GM21786 (cell line): ENCODE data around the gene SRMS.

Experiments used
- ATAC-seq: cut with Tn5 transposase; IDR thresholded peaks from one replicate; pipeline ENCODE4 v1.9.1; 2021; ENCODE audit not compliant: unreplicated experiment

Gene SRMS

DNA sequence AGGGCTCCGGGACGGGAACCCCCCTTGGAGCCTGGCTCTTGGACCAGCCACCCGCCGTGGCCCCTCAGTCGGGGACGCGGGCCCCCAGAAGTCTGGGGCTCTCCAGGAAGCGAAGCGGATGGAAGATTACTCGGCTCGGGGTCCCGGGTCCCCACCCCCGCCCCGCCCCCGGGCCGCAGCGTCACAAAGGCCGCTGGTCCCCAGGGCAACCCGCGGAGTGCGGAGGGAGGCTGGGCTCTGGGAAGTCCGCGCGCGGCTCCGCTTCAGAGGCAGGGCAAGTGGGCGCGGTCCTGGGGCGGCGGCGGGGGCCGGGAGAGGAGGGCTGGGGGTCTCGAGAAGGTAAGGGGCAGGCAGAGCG, 6.4 kb upstream of the SRMS start, which contains the start of gene FNDC11:
Gene FNDC11, plus strand, starts transcription at position 227 of the 358 bp plus-strand sequence. CDS start 1,505 bp downstream, outside the sequence.
- ATAC-seq: no peak

DNA sequence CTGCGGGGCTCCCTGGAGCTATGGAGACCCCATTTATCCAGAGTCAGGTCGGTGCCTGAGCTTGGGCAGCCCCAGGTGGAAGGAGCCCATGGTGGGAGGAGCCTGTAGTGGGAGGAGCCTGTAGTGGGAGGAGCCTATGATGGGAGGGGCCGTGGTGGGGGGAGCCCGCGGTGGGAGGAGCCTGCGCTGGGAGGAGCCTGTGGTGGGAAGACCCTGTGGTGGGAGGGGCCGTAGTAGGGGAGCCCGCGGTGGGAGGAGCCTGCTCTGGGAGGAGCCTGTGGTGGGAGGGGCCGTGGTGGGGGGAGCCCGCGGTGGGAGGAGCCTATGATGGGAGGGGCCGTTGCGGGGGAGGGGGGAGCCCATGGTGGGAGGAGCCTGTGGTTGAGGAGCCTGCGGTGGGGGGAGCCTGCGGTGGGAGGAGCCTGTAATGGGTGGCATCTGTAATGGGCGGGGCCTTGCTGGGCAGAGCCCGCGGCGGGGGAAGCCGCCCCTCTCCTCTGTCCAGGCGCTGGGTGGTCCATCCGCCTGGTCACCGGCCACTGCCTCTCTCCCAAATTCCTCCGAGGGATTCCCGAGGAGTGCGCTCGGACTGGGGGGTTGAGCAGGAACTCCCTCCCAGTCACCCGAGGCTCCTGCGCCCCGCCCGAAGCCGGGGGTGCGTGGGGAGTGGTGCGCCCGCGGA, 5.8 kb upstream of the SRMS start:
- no peak for ATAC-seq

DNA sequence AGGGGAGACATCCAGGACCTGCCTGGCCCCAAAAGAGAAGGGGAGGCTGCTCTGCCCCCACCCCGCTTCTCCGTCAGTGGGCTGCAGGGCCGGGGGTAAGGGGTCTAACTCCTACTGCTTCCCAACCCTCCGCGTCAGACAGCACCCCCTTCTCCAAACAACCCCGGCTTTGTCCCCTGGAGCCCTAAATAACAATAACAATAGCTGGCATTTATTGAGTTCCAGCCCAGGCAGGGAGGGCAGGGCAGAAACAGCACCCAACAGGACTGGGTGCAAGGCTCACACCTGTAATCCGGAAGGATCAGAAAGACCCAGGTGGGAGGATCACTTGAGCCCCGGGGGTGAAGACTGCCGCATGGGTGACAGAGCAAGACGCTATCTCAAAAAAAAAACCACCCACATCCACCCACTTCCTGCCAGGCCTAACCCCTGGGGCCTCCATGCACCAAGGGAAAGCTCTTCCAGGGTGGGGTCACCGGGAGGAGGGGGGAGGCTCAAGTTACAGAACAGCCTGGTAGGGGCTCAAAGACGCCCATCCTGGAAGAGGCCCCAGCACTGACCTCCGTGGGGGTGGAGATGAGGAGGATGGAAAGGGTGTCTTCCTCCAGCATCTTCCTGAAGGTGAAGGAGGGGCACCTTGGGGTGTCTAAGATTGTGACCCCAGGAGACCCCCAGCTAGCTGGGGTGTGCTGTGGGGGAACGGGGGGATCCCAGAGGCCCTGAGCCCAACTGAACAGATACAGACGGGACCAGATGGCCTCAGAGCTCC, 5.1 kb upstream of the SRMS start:
- no peak for ATAC-seq

GRCh38 chr20:63551068-63551467, 3.5 kb upstream of the SRMS start:
- no peak for ATAC-seq

- no peak for ATAC-seq
Observed at GRCh38 chr20:63549679-63550282, 2.2 kb upstream of the SRMS start.

DNA sequence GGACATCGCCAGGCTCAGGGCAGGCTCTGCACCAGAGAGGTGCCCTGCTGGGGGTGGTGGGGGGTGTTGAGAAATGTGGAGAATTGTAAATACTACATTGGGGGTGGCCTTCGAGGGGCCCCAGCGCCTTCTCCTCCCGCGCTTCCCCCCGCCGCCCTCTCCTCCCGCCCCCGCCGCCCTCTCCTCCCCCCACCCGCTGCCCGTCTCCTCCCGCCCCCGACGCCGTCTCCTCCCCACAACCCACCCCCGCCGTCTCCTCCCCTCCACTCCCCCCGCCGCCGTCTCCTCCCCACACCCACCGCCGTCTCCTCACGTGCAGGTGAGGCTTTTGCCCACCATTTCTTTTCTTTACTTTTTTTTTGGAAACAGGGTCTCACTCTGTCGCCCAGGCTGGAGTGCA, 1.5 kb upstream of the SRMS start:
- no peak for ATAC-seq

DNA sequence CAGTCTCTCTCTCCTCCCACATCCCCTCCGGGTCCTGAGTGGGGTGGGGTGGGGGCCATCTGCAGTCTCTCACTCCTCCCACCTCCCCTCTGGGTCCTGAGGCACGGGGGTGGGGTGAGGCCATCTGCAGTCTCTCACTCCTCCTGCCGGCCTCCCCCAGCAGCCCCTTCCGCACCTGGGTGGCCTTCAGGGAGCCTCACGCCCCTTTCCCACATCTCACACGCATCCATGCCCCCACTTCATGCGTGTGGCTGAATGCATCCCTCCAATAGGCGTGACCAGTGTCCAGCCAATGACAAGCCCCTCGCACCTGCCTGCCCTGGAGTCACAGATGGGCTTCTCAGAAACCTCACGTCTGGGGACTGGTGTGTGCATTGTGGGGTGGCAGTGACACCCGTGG, 993 bp upstream of the SRMS start:
- no peak for ATAC-seq

GRCh38 chr20:63546956-63547724, 409 bp downstream of the SRMS start:
- no peak for ATAC-seq

- ATAC-seq: no peak
Observed at GRCh38 chr20:63546256-63546955, 1.1 kb downstream of the SRMS start.

DNA sequence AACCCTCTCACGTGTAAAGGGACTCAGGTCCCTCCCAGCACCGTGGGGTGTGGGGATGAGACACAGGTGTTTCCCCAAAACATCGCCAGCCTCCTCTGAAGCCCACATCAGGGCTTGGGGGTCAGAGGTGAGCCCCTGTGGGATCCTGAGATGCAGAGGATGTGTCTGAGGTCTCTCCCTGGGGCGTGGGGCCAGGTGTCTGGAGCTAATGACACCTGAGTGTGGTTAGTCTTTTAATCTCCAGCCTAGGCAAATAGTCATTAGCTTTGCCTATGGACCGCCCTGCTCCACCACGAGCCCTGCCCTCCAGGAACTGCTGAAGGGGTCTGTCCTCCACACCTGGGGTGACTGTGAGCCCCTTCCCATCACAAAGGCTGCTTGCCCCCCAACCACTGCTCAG, 1.7 kb downstream of the SRMS start:
- no peak for ATAC-seq

DNA sequence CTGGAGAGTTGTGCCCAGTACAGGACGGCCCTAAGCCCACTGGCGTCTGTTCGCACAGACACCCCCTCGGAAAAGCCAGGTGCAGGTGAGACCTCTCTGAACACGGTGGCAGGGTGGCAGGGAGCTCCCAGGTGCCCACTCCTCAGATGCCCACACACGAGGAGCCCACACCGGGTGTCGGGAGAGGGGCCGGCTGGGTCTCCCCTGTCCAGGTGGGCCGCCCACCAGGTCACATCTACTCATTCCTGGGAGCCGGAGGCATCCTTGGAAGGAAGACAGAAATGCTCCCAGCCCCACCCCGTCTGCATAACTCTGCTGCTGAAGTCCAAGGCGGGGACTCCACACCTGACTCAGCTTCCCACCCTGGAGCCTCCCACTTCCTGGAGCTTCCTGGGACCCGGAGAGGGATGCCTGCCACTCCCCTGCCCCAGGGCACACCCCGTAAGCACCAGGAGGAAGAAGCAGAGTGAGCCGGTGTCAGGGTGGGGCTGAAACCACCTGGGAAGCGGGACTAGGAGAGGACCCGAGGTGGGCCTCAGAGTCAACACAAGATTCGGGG, 2.5 kb downstream of the SRMS start:
- ATAC-seq: no peak

DNA sequence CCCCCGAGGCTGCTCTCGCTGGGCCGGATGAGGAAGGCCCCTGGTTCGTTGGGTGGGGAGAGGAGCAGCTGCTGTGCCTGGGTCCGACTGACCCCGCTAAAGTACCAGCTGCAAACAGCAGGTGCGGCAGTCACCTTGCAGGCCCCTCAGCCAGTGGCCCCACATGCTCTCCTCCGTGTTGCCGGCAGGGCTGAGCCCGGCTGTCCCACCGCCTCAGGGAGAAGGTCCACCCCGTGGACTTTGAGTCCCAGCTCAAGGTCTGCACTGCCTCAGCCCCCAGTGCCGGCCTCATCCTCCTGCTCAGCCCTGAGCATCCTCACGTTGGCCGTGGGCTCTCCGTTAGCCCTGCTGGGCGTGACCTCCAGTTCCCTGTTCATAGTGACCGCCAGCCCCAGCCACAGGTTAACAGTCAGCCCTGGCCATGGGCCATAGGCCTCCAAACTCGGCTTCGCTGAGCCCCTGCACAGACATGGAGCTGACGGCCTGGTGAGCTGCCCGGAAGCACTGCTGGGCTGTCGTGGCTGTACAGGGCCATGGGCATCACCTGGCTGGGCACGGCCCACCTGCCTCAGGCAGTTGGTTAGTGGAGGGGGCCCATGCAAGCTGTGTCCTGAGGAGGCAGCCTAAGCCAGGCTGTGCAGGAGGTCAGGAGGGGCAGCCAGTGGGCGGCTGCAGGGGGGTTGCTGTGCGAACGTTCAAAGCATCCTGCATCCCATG, 3.1 kb downstream of the SRMS start:
- no peak for ATAC-seq

DNA sequence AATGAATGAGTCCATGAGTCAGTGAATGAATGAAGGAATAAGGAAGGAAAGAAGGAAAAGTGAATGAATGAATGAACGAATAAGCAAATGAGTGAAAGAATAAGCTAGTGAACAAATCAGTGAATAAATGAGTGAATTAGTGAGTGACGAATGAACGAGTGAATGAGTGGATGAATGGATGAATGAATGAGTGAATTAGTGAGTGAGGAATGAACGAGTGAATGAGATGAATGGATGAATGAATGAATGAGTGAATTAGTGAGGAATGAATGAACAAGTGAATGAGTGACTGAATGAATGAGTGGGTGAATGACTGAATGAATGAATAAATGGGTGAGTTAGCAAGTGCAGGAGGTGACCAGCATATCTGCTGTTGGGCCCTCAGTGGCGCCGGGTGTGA, 3.8 kb downstream of the SRMS start:
- no peak for ATAC-seq

GRCh38 chr20:63543131-63543530, 4.4 kb downstream of the SRMS start:
- ATAC-seq: no peak

GRCh38 chr20:63542696-63543095, 4.9 kb downstream of the SRMS start:
- no peak for ATAC-seq

DNA sequence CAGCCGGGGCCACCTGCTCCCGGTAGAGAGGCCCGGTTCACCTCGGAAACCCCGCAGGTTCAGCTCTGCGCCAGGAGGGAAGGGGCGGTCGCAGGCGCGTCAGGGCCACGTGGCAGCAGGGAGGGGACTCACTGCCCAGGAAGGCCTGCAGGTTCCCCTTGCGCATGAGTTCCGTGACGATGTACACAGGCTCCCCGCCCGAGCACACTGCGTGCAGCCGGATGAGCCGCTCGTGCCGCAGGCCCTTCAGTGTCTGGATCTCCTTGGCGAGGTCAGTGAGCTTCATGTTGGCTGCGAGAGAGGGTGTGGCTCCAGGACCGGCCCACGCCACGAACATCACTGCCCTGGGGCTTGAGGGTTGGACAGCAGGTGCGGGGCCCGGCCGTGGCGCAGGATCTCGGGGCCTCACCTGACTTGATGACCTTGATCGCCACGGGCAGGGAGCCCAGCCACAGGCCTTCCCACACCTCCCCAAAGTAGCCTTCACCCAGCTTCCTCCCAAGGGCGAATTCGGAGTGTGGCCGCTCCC, 5.5 kb downstream of the SRMS start:
- no peak for ATAC-seq

DNA sequence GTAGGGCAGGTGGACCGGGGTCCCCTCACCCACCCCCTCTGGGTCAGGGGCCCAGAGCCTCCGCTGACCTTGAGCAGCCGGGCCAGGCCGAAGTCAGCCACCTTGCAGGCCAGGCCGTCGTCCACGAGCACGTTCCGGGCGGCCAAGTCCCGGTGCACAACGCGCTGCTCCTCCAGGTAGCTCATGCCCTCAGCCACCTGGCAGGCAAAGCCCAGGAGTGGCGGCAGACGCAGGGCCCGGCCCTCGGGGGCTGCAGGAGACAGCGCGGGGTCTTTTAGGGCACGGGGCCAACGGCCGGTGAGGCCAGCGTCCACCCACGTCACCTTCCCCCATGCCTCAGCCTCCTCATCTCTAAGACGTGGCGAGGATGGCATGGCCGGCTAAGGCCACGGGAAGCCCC, 6.2 kb downstream of the SRMS start:
- no peak for ATAC-seq

GRCh38 chr20:63540417-63541186, 6.9 kb downstream of the SRMS start:
- ATAC-seq: no peak
